K562 (cell line): ENCODE measurements around the gene ZNF140. TPM values are rescaled to one million over a fixed set of nuclear protein-coding genes. Genes with fewer than 3 reads are reported as not detected.

Experiments
- ARID2 ChIP-seq: fragments of 450-650 bp; IDR thresholded peaks from 2 replicates; pipeline ENCODE4 v1.6.1; 2017; ENCODE audit warnings: antibody characterized with exemption, mild to moderate bottlenecking
- ARNT ChIP-seq, 2 experiments: fragments of 450-650 bp; IDR thresholded peaks; 2 replicates each; pipeline ENCODE4 v1.6.1; 2016; ENCODE audit warnings: mild to moderate bottlenecking in 1 of 2
- CBX3 ChIP-seq, 2 experiments: IDR thresholded peaks; 1 replicate in 1 of 2; 2 replicates in 1 of 2; pipeline ENCODE4 v1.6.1; 2012; ENCODE audit warnings: inconsistent platforms in 2 of 2, low read length in 2 of 2, borderline replicate concordance in 1 of 2, control low read depth in 1 of 2
- ELF1 ChIP-seq: fragments of 200-800 bp; sonication (Bioruptor generic); IDR thresholded peaks from 2 replicates; pipeline ENCODE4 v1.6.1; 2016; ENCODE audit warnings: missing genetic modification characterization, missing compliant biosample characterization
- HIVEP1 ChIP-seq: fragments of 250-450 bp; sonication (Bioruptor Pico); IDR thresholded peaks from 2 replicates; pipeline ENCODE4 v1.4.0; 2020; ENCODE audit warnings: mild to moderate bottlenecking
- KDM1A ChIP-seq, 2 experiments: fragments of 450-650 bp; IDR thresholded peaks; 2 replicates each; pipeline ENCODE4 v1.6.1; 2016; ENCODE audit warnings: mild to moderate bottlenecking in 2 of 2
- NBN ChIP-seq: fragments of 450-650 bp; IDR thresholded peaks from 2 replicates; pipeline ENCODE4 v1.6.1; 2016; ENCODE audit warnings: low read depth, mild to moderate bottlenecking
- PRPF4 ChIP-seq: fragments of 200-400 bp; formaldehyde crosslinking; IDR thresholded peaks from one replicate; pipeline ENCODE4 v1.6.1; 2017; ENCODE audit warnings: low read length, low read depth, mild to moderate bottlenecking; ENCODE audit not compliant: insufficient read depth, poor library complexity, severe bottlenecking
- PTRF ChIP-seq: fragments of 450-650 bp; IDR thresholded peaks from 2 replicates; pipeline ENCODE4 v1.6.1; 2016; ENCODE audit warnings: mild to moderate bottlenecking, missing genetic modification characterization, missing compliant biosample characterization
- SAP30 ChIP-seq: fragments of 200-600 bp; sonication (generic); IDR thresholded peaks from 2 replicates; pipeline ENCODE4 v1.6.1; 2012; ENCODE audit warnings: borderline replicate concordance, low read depth, mild to moderate bottlenecking, moderate library complexity, low read length, control low read depth, inconsistent platforms; ENCODE audit not compliant: insufficient read depth, poor library complexity, severe bottlenecking
- SIN3B ChIP-seq: fragments of 450-650 bp; IDR thresholded peaks from 2 replicates; pipeline ENCODE4 v1.6.1; 2017; ENCODE audit warnings: low read depth, mild to moderate bottlenecking, moderate library complexity
- ZMIZ1 ChIP-seq, 2 experiments: fragments of 150-350 bp in 1 of 2; IDR thresholded peaks; 2 replicates each; pipeline ENCODE4 v1.6.1; 2012 to 2016; ENCODE audit warnings: low read depth in 2 of 2, low read length in 2 of 2, mild to moderate bottlenecking in 1 of 2, moderate library complexity in 1 of 2
- ZNF121 ChIP-seq: sonication (generic); formaldehyde crosslinking; conservative IDR thresholded peaks from 2 replicates; pipeline ENCODE4 v1.8.0; 2022; ENCODE audit warnings: missing genetic modification reagents
- ZNF217 ChIP-seq: sonication (generic); formaldehyde crosslinking; IDR thresholded peaks from 2 replicates; pipeline ENCODE4 v1.8.0; 2022; ENCODE audit warnings: mild to moderate bottlenecking, missing genetic modification reagents
- ZNF23 ChIP-seq: fragments of 250-450 bp; sonication (Bioruptor Pico); IDR thresholded peaks from 2 replicates; pipeline ENCODE4 v1.4.0; 2020; ENCODE audit warnings: mild to moderate bottlenecking
- ZNF41 ChIP-seq: fragments of 250-450 bp; sonication (Bioruptor Pico); conservative IDR thresholded peaks from 2 replicates; pipeline ENCODE4 v1.4.0; 2020; ENCODE audit warnings: mild to moderate bottlenecking
- ZNF584 ChIP-seq: fragments of 200-800 bp; sonication (Bioruptor generic); IDR thresholded peaks from 2 replicates; pipeline ENCODE4 v1.6.1; 2016; ENCODE audit warnings: low read depth, mild to moderate bottlenecking, missing genetic modification characterization, missing compliant biosample characterization
- ZNF785 ChIP-seq: fragments of 250-450 bp; sonication (Bioruptor Pico); IDR thresholded peaks from 2 replicates; pipeline ENCODE4 v1.4.0; 2020; ENCODE audit warnings: mild to moderate bottlenecking
- polyA plus RNA-seq, 8 experiments: library from polyadenylated mRNA; depleted of rRNA in 4 of 8; stranded (reverse) in 5 of 8; unstranded in 3 of 8; fragments of >200 nt; fragmentation: Nextera tagmentation in 2 of 8; fragmentation: Illumina TruSeq in 1 of 8; extraction: Ambion mirVana in 2 of 8; extraction: Trizol in 1 of 8; gene quantifications; 2 replicates each; pipeline versions ENCODE4 v1.2.1 to v1.2.3, GENCODE V29; 2011 to 2014; ENCODE audit warnings: inconsistent platforms in 1 of 8, missing spikeins in 1 of 8
- total RNA-seq, 7 experiments: library from RNA; depleted of rRNA in 6 of 7; stranded (reverse); fragments of >200 nt in 6 of 7; fragmentation: Illumina TruSeq in 2 of 7; extraction: Trizol in 2 of 7; gene quantifications; 2 replicates each; pipeline versions ENCODE4 v1.2.1 to v1.2.3, GENCODE V29; 2011 to 2021; ENCODE audit warnings: low replicate concordance in 1 of 7
- TF ChIP-seq, protein P1 (sequence below): fragments of 450-650 bp; IDR thresholded peaks from 2 replicates; pipeline ENCODE4 v1.6.1; 2017; ENCODE audit warnings: antibody characterized with exemption, mild to moderate bottlenecking
- TF ChIP-seq, protein P2 (sequence below): fragments of 450-650 bp; IDR thresholded peaks from 2 replicates; pipeline ENCODE4 v1.6.1; 2016

ZNF140 gene
- total and polyA plus RNA-seq, 9 of the 15 experiments (the other 6 are each of a cell fraction or from before 2014, with no cell fraction given) = 1.6 to 10.9 (median 5.3) TPM

DNA sequence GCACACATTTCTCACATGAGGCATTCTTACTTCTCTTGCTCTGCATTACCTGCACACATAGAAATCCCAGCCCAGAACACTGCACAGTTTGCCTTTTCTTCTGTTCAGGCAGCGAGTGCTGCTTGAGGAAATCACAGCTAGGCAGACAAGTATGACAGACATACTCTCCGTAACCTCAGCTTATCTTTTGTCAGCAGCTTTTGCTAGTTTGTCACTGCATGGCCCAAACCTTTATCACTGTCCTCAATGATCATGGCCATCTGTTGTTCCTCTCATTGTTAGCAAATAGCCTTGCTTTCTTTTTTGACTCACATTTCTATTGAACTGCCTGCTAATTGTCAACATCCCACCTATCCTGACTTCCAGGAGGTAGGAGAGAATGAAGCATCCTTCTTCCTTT is 55.0 kb downstream of the ZNF140 start (continued):
- TF ChIP-seq CBX3 (IDR thresholded peaks at IDR 0.05; ENCODE audit: borderline replicate concordance in 1 of 2, low read length in 2 of 2) (no peak), ZNF41 (CRISPR knock-in tag) (no peak), ELF1 (tag) (no peak), KDM1A (IDR thresholded peaks at IDR 0.05) (peak; percentile 99), SIN3B (no peak), PRPF4 (no peak), ARNT (IDR thresholded peaks at IDR 0.05) (no peak), ZMIZ1 (IDR thresholded peaks at IDR 0.05; ENCODE audit: low read depth in 2 of 2, low read length in 2 of 2) (no peak), ZNF23 (CRISPR knock-in tag) (no peak), ZNF217 (CRISPR knock-in tag) (no peak), ARID2 (no peak), PTRF (tag) (no peak), NBN (no peak), ZNF785 (CRISPR knock-in tag) (no peak), SAP30 (no peak), ZNF584 (CRISPR knock-in tag) (0 out of 2 replicates have a peak, but pooled peaks have one; percentile 49), HIVEP1 (CRISPR knock-in tag) (no peak), ZNF121 (CRISPR knock-in tag) (no peak)
- TF ChIP-seq, protein P1, sequence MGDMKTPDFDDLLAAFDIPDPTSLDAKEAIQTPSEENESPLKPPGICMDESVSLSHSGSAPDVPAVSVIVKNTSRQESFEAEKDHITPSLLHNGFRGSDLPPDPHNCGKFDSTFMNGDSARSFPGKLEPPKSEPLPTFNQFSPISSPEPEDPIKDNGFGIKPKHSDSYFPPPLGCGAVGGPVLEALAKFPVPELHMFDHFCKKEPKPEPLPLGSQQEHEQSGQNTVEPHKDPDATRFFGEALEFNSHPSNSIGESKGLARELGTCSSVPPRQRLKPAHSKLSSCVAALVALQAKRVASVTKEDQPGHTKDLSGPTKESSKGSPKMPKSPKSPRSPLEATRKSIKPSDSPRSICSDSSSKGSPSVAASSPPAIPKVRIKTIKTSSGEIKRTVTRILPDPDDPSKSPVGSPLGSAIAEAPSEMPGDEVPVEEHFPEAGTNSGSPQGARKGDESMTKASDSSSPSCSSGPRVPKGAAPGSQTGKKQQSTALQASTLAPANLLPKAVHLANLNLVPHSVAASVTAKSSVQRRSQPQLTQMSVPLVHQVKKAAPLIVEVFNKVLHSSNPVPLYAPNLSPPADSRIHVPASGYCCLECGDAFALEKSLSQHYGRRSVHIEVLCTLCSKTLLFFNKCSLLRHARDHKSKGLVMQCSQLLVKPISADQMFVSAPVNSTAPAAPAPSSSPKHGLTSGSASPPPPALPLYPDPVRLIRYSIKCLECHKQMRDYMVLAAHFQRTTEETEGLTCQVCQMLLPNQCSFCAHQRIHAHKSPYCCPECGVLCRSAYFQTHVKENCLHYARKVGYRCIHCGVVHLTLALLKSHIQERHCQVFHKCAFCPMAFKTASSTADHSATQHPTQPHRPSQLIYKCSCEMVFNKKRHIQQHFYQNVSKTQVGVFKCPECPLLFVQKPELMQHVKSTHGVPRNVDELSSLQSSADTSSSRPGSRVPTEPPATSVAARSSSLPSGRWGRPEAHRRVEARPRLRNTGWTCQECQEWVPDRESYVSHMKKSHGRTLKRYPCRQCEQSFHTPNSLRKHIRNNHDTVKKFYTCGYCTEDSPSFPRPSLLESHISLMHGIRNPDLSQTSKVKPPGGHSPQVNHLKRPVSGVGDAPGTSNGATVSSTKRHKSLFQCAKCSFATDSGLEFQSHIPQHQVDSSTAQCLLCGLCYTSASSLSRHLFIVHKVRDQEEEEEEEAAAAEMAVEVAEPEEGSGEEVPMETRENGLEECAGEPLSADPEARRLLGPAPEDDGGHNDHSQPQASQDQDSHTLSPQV = no peak
- TF ChIP-seq, protein P2, sequence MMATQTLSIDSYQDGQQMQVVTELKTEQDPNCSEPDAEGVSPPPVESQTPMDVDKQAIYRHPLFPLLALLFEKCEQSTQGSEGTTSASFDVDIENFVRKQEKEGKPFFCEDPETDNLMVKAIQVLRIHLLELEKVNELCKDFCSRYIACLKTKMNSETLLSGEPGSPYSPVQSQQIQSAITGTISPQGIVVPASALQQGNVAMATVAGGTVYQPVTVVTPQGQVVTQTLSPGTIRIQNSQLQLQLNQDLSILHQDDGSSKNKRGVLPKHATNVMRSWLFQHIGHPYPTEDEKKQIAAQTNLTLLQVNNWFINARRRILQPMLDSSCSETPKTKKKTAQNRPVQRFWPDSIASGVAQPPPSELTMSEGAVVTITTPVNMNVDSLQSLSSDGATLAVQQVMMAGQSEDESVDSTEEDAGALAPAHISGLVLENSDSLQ = peak; percentile 65; the same call in 1 of the 2 replicates
